ENCODE data around the gene MRM1. TPM values are rescaled to one million over a fixed set of nuclear protein-coding genes. Genes with fewer than 3 reads are reported as not detected.

The MRM1 gene
- total and polyA plus RNA-seq, 9 of the 15 experiments (the other 6 are each of a cell fraction or from before 2014, with no cell fraction given), result 0.61 to 28.4 (median 21.5) TPM

GRCh38 chr17:36602030-36602748 lies 806 bp downstream of the MRM1 start (continued):
- TF ChIP-seq PRDM10 (IDR thresholded peaks at IDR 0.05; ENCODE audit: partially characterized antibody) (no peak), ZNF232 (CRISPR knock-in tag; IDR thresholded peaks at IDR 0.05) (0 out of 2 replicates have a peak, but pooled peaks have one; percentile 42), FOXP4 (CRISPR knock-in tag; IDR thresholded peaks at IDR 0.05; ENCODE audit: borderline replicate concordance) (no peak), CBX3 (IDR thresholded peaks at IDR 0.05; ENCODE audit: borderline replicate concordance in 1 of 2, low read length in 2 of 2) (no peak), AFF4 (CRISPR knock-in tag; IDR thresholded peaks at IDR 0.05) (0 out of 2 replicates have a peak, but pooled peaks have one; percentile 49), TCF7L2 (IDR thresholded peaks at IDR 0.05; ENCODE audit: low read depth, low read length) (no peak), OTX1 (CRISPR knock-in tag; IDR thresholded peaks at IDR 0.05) (no peak), ATF3 (IDR thresholded peaks at IDR 0.05) (peak; percentile 54), ATF3 (CRISPR knock-in tag; conservative IDR thresholded peaks at IDR 0.05) (no peak), HNRNPLL (IDR thresholded peaks at IDR 0.05; ENCODE audit: low read depth, low read length, poor library complexity, severe bottlenecking) (no peak), ATF7 (IDR thresholded peaks at IDR 0.05) (0 out of 2 replicates have a peak, but pooled peaks have one; percentile 13), UBTF (IDR thresholded peaks at IDR 0.05; ENCODE audit: borderline replicate concordance in 1 of 2, low read depth in 2 of 2, low read length in 2 of 2) (0 out of 4 replicates have a peak, but pooled peaks of 1 of the 2 experiments have one; percentile 28)
